C4-2B (cell line): Measurements from ENCODE around the gene ZDHHC3.

Source experiments
- H3K27ac ChIP-seq: fragments of 450-650 bp; 2 replicates; pipeline ENCODE4 v1.5.1; 2017
- ZFX ChIP-seq: fragments of 450-650 bp; IDR thresholded peaks from 2 replicates; pipeline ENCODE4 v1.6.1; 2017
- TF ChIP-seq, protein P1 (sequence below): fragments of 450-650 bp; conservative IDR thresholded peaks from 2 replicates; pipeline ENCODE4 v1.5.1; 2017; ENCODE audit warnings: mild to moderate bottlenecking

Gene ZDHHC3

DNA sequence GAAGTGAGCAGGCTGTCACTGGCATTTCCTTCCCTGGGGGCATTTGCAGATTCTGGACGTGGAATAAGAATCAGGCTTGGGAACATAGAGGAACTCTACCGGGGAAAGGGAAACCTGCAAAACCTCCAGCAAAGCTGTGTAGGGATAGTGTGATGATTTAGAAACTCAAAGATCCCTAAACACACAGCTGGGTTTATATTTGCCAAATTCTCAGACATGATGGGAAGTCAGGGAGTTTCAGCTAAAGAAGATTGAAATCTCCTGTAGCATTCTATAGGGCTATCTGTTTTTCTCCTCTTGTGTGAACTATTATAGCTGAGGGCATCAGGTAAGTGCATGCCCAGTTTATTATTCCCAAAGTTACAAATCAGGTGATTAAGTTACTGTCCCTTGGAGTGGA is 40.9 kb upstream of the ZDHHC3 start:
- TF ChIP-seq ZFX = no peak
- TF ChIP-seq, protein P1, sequence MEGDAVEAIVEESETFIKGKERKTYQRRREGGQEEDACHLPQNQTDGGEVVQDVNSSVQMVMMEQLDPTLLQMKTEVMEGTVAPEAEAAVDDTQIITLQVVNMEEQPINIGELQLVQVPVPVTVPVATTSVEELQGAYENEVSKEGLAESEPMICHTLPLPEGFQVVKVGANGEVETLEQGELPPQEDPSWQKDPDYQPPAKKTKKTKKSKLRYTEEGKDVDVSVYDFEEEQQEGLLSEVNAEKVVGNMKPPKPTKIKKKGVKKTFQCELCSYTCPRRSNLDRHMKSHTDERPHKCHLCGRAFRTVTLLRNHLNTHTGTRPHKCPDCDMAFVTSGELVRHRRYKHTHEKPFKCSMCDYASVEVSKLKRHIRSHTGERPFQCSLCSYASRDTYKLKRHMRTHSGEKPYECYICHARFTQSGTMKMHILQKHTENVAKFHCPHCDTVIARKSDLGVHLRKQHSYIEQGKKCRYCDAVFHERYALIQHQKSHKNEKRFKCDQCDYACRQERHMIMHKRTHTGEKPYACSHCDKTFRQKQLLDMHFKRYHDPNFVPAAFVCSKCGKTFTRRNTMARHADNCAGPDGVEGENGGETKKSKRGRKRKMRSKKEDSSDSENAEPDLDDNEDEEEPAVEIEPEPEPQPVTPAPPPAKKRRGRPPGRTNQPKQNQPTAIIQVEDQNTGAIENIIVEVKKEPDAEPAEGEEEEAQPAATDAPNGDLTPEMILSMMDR = no peak
- no peak overlapping the region for H3K27ac ChIP-seq

DNA sequence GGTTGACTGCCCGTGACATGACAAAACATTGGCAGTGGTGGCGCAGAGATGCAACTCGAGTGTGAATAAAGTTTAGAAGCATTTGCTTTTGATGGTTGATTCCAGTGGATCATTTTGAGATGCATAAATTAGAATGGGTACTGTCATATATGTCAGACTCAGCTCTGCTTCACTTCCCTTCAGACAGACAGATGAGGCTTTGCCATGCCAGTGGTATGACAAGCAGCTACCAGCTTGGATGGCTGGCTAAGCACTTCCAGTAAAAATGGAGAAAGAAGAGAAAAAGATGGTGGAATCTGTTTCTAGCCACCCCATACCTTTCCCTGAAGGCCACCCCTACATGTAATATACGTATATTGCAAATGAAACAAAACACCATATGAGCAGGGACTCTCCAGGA is 36.6 kb upstream of the ZDHHC3 start:
- no peak overlapping the region for H3K27ac ChIP-seq
- TF ChIP-seq ZFX = no peak
- TF ChIP-seq, protein P1 = no peak

DNA sequence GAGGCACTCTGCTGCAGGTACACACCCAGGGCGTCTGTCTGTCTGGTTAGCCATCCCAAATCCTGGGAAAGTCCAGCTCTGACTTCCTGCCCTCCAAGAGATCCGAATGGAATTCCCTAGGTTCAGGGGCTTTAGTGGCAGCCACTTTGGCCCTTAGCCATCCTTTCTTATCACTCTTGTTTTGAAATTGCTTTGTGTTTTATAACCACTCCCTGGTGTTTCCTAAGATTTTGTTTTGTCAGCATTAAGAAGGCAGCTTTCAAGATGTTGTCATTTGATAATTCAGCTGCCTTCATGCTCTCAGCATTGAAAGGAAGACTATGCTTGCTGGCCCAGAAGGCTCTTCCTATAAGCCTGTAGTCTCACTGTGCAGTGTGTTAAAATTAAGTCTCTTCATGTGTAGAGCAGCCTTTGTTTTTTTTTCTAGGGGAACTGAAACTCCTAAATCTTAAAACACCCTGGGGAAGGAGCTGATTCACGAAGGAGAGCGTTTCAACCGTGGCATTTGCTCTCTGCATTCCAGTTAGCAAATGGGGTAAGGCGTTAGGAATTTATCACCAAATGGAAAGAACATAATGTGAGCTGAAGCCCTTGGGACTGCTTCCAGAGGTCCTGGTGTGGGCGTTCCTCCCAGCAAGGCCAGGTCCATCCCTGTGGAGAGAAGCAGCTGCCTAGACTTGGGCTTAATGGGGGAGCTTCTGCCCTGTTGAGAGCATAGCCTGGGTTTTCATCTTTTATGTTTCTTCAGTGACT is 36.0 kb upstream of the ZDHHC3 start:
- no peak for TF ChIP-seq ZFX
- TF ChIP-seq, protein P1 = no peak
- no peak overlapping the region for H3K27ac ChIP-seq

DNA sequence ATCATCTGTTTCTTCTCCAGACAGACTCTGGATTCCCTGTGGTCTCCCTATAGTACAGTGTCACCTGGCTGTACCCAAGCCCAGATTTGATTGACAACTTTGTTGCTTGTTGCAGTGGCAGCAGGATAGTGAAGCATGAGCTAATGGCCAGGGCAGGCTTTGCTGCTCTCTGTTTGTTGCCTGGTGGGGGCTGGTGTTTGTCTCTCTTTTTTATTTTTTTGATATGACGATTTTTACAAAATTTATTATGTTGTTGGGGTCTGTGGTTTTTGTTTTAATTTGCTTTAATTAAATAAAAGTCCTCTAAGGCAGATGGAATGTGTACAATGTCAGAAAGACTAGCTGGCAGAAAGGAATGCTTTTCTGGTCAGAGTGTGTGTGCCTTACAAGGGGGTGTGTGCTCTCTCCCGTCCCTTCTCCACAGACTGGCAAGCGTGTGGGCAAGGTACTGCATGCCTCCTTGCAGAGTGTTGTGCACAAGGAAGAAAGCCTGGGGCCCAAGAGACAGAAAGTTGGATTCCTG is 34.9 kb upstream of the ZDHHC3 start:
- no peak overlapping the region for H3K27ac ChIP-seq
- no peak for TF ChIP-seq ZFX
- TF ChIP-seq, protein P1 = no peak

DNA sequence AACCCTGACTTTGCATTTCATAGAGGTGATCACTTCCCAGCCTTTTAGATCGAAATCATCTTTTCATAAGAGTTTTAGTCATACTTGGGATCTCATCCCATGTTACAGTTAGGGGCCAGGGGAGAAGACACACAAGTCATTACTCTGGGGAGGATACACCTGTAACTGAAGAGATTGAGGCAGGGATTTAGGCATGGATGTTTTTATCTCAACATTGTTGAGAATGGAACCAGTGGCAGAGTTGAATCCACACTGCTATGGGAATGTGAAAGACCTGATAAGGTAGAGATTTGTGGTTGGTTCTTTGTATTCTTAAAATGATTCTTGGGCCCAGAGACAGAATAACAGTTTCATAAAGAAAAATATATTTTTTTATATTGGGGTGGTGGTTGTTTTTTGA is 33.9 kb upstream of the ZDHHC3 start:
- H3K27ac ChIP-seq = no peak overlapping the region
- no peak for TF ChIP-seq ZFX
- TF ChIP-seq, protein P1 = no peak

DNA sequence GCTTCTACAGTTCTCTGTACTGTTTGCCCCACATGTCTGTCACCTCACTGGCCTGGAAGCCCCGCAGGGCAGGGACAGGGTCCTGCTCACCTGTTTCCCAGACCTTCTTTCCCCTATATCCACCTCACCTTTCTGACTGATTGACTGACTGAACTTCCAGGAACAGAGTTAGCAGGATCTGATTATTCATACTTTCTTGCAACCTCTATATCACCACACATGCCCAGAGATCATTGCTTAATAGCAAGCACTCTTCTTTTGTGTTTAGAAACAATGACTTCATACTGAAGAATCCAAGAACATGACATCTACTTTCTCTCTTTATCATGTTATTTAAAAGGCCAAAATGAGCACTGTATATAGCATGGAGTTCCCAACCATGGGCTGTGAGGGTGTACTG is 32.1 kb upstream of the ZDHHC3 start:
- no peak overlapping the region for H3K27ac ChIP-seq
- TF ChIP-seq, protein P1 = no peak
- TF ChIP-seq ZFX = no peak

DNA sequence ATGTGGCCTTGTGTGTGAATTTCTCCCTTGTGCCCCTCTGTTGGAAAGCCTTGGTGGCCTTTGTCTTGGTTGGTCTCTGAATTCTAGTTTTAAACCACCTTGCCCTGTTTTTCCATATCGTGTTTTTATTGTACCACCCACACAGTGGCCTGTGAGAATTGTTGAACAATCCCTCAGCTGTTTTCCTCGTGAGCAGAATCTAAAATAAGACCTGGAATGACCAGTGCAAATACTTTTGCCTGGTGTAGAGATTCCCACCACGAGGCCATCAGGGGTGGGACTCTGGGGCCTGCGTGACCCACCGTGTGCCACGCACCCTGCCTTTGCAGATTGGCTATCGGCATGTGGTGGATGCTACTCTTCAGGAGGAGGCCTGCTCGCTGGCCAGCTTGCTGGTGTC is 31.1 kb upstream of the ZDHHC3 start:
- TF ChIP-seq ZFX = no peak
- TF ChIP-seq, protein P1 = no peak
- no peak overlapping the region for H3K27ac ChIP-seq
